ENCODE measurements around the gene HOXB2.

The HOXB2 gene

GRCh38 chr17:48565925-48566710 is 21.2 kb upstream of the HOXB2 start:
- no peak for DNase-seq (ENCODE audit: low read depth in 2 of 2)

- DNase-seq (ENCODE audit: low read depth in 2 of 2), result no peak
Measured at GRCh38 chr17:48565022-48565554, 20.2 kb upstream of the HOXB2 start.

GRCh38 chr17:48564188-48565021 is 19.5 kb upstream of the HOXB2 start:
- DNase-seq (ENCODE audit: low read depth in 2 of 2), result no peak

- no peak for DNase-seq (ENCODE audit: low read depth in 2 of 2)
Measured at GRCh38 chr17:48563867-48564187, 18.9 kb upstream of the HOXB2 start.

- no peak for DNase-seq (ENCODE audit: low read depth in 2 of 2)
Measured at GRCh38 chr17:48563385-48563838, 18.5 kb upstream of the HOXB2 start.

- DNase-seq (ENCODE audit: low read depth in 2 of 2), result no peak
Measured at GRCh38 chr17:48562934-48563333, 18.0 kb upstream of the HOXB2 start.

GRCh38 chr17:48561884-48562810 is 17.2 kb upstream of the HOXB2 start:
- peak; percentile 80 to 82 for DNase-seq (ENCODE audit: low read depth in 2 of 2)

- DNase-seq (ENCODE audit: low read depth in 2 of 2), result no peak
Measured at GRCh38 chr17:48559840-48560817, 15.2 kb upstream of the HOXB2 start.

GRCh38 chr17:48559122-48559839 is 14.4 kb upstream of the HOXB2 start:
- DNase-seq (ENCODE audit: low read depth in 2 of 2), result no peak

GRCh38 chr17:48558831-48559121 is 13.9 kb upstream of the HOXB2 start:
- DNase-seq (ENCODE audit: low read depth in 2 of 2), result no peak

- DNase-seq (ENCODE audit: low read depth in 2 of 2), result no peak
Measured at GRCh38 chr17:48558057-48558830, 13.3 kb upstream of the HOXB2 start.

- DNase-seq (ENCODE audit: low read depth in 2 of 2), result no peak
Measured at GRCh38 chr17:48556576-48557401, 11.9 kb upstream of the HOXB2 start.

- no peak for DNase-seq (ENCODE audit: low read depth in 2 of 2)
Measured at GRCh38 chr17:48556229-48556575, 11.3 kb upstream of the HOXB2 start.

GRCh38 chr17:48555258-48556228 is 10.6 kb upstream of the HOXB2 start:
- DNase-seq (ENCODE audit: low read depth in 2 of 2), result peak; percentile 91 to 92

GRCh38 chr17:48554412-48555257 is 9.7 kb upstream of the HOXB2 start:
- no peak for DNase-seq (ENCODE audit: low read depth in 2 of 2)

- DNase-seq (ENCODE audit: low read depth in 2 of 2), result no peak
Measured at GRCh38 chr17:48553826-48554225, 8.9 kb upstream of the HOXB2 start.
